ENCODE measurements around the gene RRAD.

- TF ChIP-seq CEBPB (IDR thresholded peaks at IDR 0.05; ENCODE audit: low read depth, low read length) (no peak), POLR2A (IDR thresholded peaks at IDR 0.05; ENCODE audit: low read depth, low read length) (no peak), SMC3 (IDR thresholded peaks at IDR 0.05; ENCODE audit: low read depth, low read length) (no peak), MAFK (IDR thresholded peaks at IDR 0.05; ENCODE audit: low read depth, low read length) (no peak), BHLHE40 (IDR thresholded peaks at IDR 0.05; ENCODE audit: low read depth, low read length) (no peak), MAZ (IDR thresholded peaks at IDR 0.05; ENCODE audit: borderline replicate concordance, low read depth, low read length) (no peak)
- TF ChIP-seq, protein P1, sequence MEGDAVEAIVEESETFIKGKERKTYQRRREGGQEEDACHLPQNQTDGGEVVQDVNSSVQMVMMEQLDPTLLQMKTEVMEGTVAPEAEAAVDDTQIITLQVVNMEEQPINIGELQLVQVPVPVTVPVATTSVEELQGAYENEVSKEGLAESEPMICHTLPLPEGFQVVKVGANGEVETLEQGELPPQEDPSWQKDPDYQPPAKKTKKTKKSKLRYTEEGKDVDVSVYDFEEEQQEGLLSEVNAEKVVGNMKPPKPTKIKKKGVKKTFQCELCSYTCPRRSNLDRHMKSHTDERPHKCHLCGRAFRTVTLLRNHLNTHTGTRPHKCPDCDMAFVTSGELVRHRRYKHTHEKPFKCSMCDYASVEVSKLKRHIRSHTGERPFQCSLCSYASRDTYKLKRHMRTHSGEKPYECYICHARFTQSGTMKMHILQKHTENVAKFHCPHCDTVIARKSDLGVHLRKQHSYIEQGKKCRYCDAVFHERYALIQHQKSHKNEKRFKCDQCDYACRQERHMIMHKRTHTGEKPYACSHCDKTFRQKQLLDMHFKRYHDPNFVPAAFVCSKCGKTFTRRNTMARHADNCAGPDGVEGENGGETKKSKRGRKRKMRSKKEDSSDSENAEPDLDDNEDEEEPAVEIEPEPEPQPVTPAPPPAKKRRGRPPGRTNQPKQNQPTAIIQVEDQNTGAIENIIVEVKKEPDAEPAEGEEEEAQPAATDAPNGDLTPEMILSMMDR (conservative IDR thresholded peaks at IDR 0.05; ENCODE audit: low read depth, low read length) = no peak
Observed at GRCh38 chr16:66898933-66899309, 26.4 kb downstream of the RRAD start.

All from IMR-90 (cell line).